OCI-LY3 (cell line): Measurements from ENCODE around the gene DMAC2.

ENCODE experiments used
- EZH2phosphoT487 ChIP-seq: fragments of 200-600 bp; shearing (Covaris generic); IDR thresholded peaks from 2 replicates; pipeline ENCODE4 v1.6.1; 2018; ENCODE audit warnings: antibody characterized with exemption, mixed run types, low read depth
- TF ChIP-seq, protein P1 (sequence below): fragments of 200-600, 300-600 bp; sonication (generic); IDR thresholded peaks from 2 replicates; pipeline ENCODE4 v1.5.1; 2014; ENCODE audit warnings: antibody characterized with exemption, low read length, low read depth

DNA sequence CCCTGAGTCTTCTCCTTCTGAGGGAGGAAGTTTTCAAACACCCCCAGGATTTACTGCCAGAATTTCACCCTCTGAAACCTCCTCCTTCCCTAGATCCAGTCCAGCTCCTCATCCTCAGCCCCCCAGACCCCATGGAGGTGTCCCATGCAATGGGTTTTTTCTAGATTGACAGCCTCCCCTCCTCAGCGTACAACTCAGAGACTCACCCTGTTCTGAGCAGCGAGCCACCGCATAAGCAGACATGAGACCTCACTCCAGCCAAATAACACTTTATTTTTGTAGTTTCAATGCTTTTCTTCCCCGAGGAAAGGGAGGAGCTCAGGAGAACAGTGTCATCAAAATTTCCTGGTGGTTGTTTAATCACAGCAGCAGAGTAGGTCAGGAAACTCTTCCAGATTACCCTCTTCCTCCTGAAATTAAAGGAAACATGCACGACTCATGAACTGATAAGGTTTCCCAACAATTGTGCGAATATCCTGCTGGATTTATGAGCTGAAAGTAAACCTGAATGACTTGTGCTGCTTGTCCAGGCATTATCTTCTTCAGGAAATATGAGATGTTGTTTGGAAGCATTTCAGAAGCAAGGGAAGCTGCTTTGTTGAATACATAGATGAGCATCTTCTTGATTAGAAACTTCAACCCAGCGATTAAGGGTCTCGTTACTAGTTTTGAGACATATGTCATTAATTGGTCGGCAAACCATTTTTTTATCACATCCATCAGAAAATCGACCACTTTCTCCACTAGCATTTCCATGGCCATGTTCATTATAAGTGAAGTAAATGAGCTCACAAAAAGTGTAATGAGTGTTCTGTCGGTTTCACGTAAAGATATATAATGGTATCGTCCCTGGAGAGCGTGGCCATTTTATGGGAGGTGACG lies 39.4 kb upstream of the DMAC2 start:
- TF ChIP-seq, protein P1, sequence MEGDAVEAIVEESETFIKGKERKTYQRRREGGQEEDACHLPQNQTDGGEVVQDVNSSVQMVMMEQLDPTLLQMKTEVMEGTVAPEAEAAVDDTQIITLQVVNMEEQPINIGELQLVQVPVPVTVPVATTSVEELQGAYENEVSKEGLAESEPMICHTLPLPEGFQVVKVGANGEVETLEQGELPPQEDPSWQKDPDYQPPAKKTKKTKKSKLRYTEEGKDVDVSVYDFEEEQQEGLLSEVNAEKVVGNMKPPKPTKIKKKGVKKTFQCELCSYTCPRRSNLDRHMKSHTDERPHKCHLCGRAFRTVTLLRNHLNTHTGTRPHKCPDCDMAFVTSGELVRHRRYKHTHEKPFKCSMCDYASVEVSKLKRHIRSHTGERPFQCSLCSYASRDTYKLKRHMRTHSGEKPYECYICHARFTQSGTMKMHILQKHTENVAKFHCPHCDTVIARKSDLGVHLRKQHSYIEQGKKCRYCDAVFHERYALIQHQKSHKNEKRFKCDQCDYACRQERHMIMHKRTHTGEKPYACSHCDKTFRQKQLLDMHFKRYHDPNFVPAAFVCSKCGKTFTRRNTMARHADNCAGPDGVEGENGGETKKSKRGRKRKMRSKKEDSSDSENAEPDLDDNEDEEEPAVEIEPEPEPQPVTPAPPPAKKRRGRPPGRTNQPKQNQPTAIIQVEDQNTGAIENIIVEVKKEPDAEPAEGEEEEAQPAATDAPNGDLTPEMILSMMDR: no peak
- TF ChIP-seq EZH2phosphoT487: no peak
